Vagina (tissue), 2 donors: ENCODE data around the gene INTS3.

Source experiments
- POLR2A ChIP-seq, 2 donors: fragments of 450-650 bp; IDR thresholded peaks; one replicate each; pipeline ENCODE4 v1.6.1; 2017; ENCODE audit warnings: antibody characterized with exemption in 2 of 2, mild to moderate bottlenecking in 2 of 2, moderate library complexity in 2 of 2
- POLR2AphosphoS5 ChIP-seq, 2 donors: sonication (generic); formaldehyde crosslinking; IDR thresholded peaks; one replicate each; pipeline ENCODE4 v1.9.0; 2017; ENCODE audit warnings: antibody characterized with exemption in 2 of 2, mild to moderate bottlenecking in 2 of 2, low read depth in 1 of 2; ENCODE audit not compliant: insufficient read depth in 1 of 2
- TF ChIP-seq, protein P1 (sequence below), 3 experiments: fragments of 450-650 bp in 2 of 3; fragments of 200-600 bp in 1 of 3; sonication (generic) in 1 of 3; IDR thresholded peaks; one replicate each; pipeline ENCODE4 v1.5.1; 2017 to 2019; ENCODE audit warnings: antibody characterized with exemption in 3 of 3, mild to moderate bottlenecking in 2 of 3, moderate library complexity in 2 of 3

GRCh38 chr1:153771841-153772593, 44.2 kb downstream of the INTS3 start:
- TF ChIP-seq POLR2A (IDR thresholded peaks at IDR 0.05), result no peak
- TF ChIP-seq, protein P1, sequence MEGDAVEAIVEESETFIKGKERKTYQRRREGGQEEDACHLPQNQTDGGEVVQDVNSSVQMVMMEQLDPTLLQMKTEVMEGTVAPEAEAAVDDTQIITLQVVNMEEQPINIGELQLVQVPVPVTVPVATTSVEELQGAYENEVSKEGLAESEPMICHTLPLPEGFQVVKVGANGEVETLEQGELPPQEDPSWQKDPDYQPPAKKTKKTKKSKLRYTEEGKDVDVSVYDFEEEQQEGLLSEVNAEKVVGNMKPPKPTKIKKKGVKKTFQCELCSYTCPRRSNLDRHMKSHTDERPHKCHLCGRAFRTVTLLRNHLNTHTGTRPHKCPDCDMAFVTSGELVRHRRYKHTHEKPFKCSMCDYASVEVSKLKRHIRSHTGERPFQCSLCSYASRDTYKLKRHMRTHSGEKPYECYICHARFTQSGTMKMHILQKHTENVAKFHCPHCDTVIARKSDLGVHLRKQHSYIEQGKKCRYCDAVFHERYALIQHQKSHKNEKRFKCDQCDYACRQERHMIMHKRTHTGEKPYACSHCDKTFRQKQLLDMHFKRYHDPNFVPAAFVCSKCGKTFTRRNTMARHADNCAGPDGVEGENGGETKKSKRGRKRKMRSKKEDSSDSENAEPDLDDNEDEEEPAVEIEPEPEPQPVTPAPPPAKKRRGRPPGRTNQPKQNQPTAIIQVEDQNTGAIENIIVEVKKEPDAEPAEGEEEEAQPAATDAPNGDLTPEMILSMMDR (IDR thresholded peaks at IDR 0.05), result peak in 1 of 3 experiments; percentile 25
- TF ChIP-seq POLR2AphosphoS5 (IDR thresholded peaks at IDR 0.05; ENCODE audit: insufficient read depth in 1 of 2, low read depth in 1 of 2), result no peak
